MM.1S (cell line): ENCODE data around the gene STK38L.

Experiments used
- DNase-seq: peaks from one replicate; pipeline ENCODE4 v3.0.0-alpha.2; 2015
- H2AFZ ChIP-seq: fragments of 300-600 bp; sonication (generic); 2 replicates; pipeline ENCODE4 v1.6.0; 2016; ENCODE audit warnings: antibody characterized with exemption, low read length
- H3F3A ChIP-seq: fragments of 300-600 bp; sonication (generic); 2 replicates; pipeline ENCODE4 v1.6.1; 2016; ENCODE audit warnings: mild to moderate bottlenecking, antibody characterized with exemption, low read length, moderate library complexity, mixed read lengths; ENCODE audit not compliant: insufficient read depth
- H3K27ac ChIP-seq: fragments of 300-600 bp; sonication (generic); 2 replicates; pipeline ENCODE4 v1.5.1; 2016; ENCODE audit warnings: mild to moderate bottlenecking, low read length
- H3K27me3 ChIP-seq: fragments of 300-600 bp; sonication (generic); replicated peaks from 2 replicates; pipeline ENCODE4 v1.6.0; 2016; ENCODE audit warnings: low read length; ENCODE audit not compliant: insufficient read depth
- H3K36me3 ChIP-seq: fragments of 300-600 bp; sonication (generic); replicated peaks from 2 replicates; pipeline ENCODE4 v1.6.1; 2016; ENCODE audit warnings: mild to moderate bottlenecking, low read length, mixed read lengths; ENCODE audit not compliant: insufficient read depth
- H3K4me1 ChIP-seq: fragments of 300-600 bp; sonication (generic); 2 replicates; pipeline ENCODE4 v1.6.1; 2016; ENCODE audit warnings: low read length, mixed read lengths
- H3K4me2 ChIP-seq: fragments of 300-600 bp; sonication (generic); 2 replicates; pipeline ENCODE4 v1.6.0; 2016; ENCODE audit warnings: low read depth, low read length
- H3K4me3 ChIP-seq: fragments of 300-600 bp; sonication (generic); 2 replicates; pipeline ENCODE4 v1.5.1; 2016; ENCODE audit warnings: low read length, mixed read lengths
- H3K79me2 ChIP-seq: fragments of 300-600 bp; sonication (generic); 2 replicates; pipeline ENCODE4 v1.6.1; 2016; ENCODE audit warnings: mixed run types, low read length, mixed read lengths
- H3K9ac ChIP-seq: fragments of 300-600 bp; sonication (generic); 2 replicates; pipeline ENCODE4 v1.6.1; 2016; ENCODE audit warnings: low read length, mixed read lengths
- H3K9me2 ChIP-seq: fragments of 300-600 bp; sonication (generic); replicated peaks from 2 replicates; pipeline ENCODE4 v1.6.1; 2016; ENCODE audit warnings: mild to moderate bottlenecking, low read length, mixed read lengths; ENCODE audit not compliant: insufficient read depth
- H3K9me3 ChIP-seq: fragments of 300-600 bp; sonication (generic); replicated peaks from 2 replicates; pipeline ENCODE4 v1.6.1; 2016; ENCODE audit warnings: mild to moderate bottlenecking, low read length, mixed read lengths; ENCODE audit not compliant: insufficient read depth
- H4K20me1 ChIP-seq: fragments of 300-600 bp; sonication (generic); 2 replicates; pipeline ENCODE4 v1.6.1; 2016; ENCODE audit warnings: mild to moderate bottlenecking, low read length, moderate library complexity, mixed read lengths; ENCODE audit not compliant: insufficient read depth
- CTCF ChIP-seq: fragments of 300-600 bp; sonication (generic); IDR thresholded peaks from 2 replicates; pipeline ENCODE4 v1.5.1; 2016; ENCODE audit warnings: antibody characterized with exemption, low read length, mixed read lengths
- EZH2 ChIP-seq: fragments of 300-600 bp; sonication (generic); optimal IDR thresholded peaks from 2 replicates; pipeline ENCODE3; 2017; ENCODE audit warnings: low read depth, mild to moderate bottlenecking, antibody characterized with exemption, low read length, mixed read lengths
- EZH2phosphoT487 ChIP-seq: fragments of 300-600 bp; sonication (generic); IDR thresholded peaks from 2 replicates; pipeline ENCODE4 v1.6.1; 2018; ENCODE audit warnings: antibody characterized with exemption, low read length

Gene STK38L

GRCh38 chr12:27199638-27200300, 44.3 kb upstream of the STK38L start:
- Histone ChIP-seq H3K4me1 (no peaks in the 10 kb centered on the region), H3K79me2 (no peaks in the 10 kb centered on the region), H2AFZ (no peak overlapping the region), H3K9ac (no peak overlapping the region), H3K4me2 (no peak overlapping the region), H3K9me2 (no peaks in the 10 kb centered on the region), H3K27ac (no peak overlapping the region), H3K27me3 (no peaks in the 10 kb centered on the region), H4K20me1 (no peaks in the 10 kb centered on the region), H3K36me3 (no peaks in the 10 kb centered on the region), H3F3A (no peaks in the 10 kb centered on the region), H3K9me3 (no peaks in the 10 kb centered on the region), H3K4me3 (no peak overlapping the region)
- DNase-seq = no peak
- TF ChIP-seq CTCF = no peak
- TF ChIP-seq EZH2 = no peak
- no peak for TF ChIP-seq EZH2phosphoT487

GRCh38 chr12:27201169-27201568, 42.9 kb upstream of the STK38L start:
- H3F3A ChIP-seq = no peaks in the 10 kb centered on the region
- peaks cover 6% of the 10 kb centered on the region for H3K4me1 ChIP-seq
- no peak overlapping the region for H3K9ac ChIP-seq
- H3K4me3 ChIP-seq = no peak overlapping the region
- no peaks in the 10 kb centered on the region for H3K9me2 ChIP-seq
- no peak overlapping the region for H3K4me2 ChIP-seq
- H3K36me3 ChIP-seq = no peaks in the 10 kb centered on the region
- H4K20me1 ChIP-seq = no peaks in the 10 kb centered on the region
- H3K27ac ChIP-seq = no peak overlapping the region
- no peaks in the 10 kb centered on the region for H3K79me2 ChIP-seq
- H3K27me3 ChIP-seq = no peaks in the 10 kb centered on the region
- TF ChIP-seq EZH2phosphoT487 (no peak), EZH2 (no peak), CTCF (no peak)
- H2AFZ ChIP-seq = no peak overlapping the region
- DNase-seq = no peak
- H3K9me3 ChIP-seq = no peaks in the 10 kb centered on the region

GRCh38 chr12:27206801-27207502, 37.1 kb upstream of the STK38L start:
- no peaks in the 10 kb centered on the region for H3K9me3 ChIP-seq
- H3K4me2 ChIP-seq = no peak overlapping the region
- no peak overlapping the region for H3K9ac ChIP-seq
- no peak overlapping the region for H3K4me3 ChIP-seq
- no peaks in the 10 kb centered on the region for H3K9me2 ChIP-seq
- no peak overlapping the region for H3K27ac ChIP-seq
- no peak overlapping the region for H2AFZ ChIP-seq
- no peaks in the 10 kb centered on the region for H3K36me3 ChIP-seq
- no peaks in the 10 kb centered on the region for H4K20me1 ChIP-seq
- no peak for DNase-seq
- H3F3A ChIP-seq = peaks cover 10% of the 10 kb centered on the region
- H3K79me2 ChIP-seq = no peaks in the 10 kb centered on the region
- H3K27me3 ChIP-seq = no peaks in the 10 kb centered on the region
- peaks cover 39% of the 10 kb centered on the region for H3K4me1 ChIP-seq
- TF ChIP-seq EZH2 (no peak), CTCF (no peak), EZH2phosphoT487 (no peak)
